PC-3 (cell line): ENCODE results near the gene PLXNA1.

Source experiments
- CTCF ChIP-seq: fragments of 300-600 bp; sonication (generic); conservative IDR thresholded peaks from 2 replicates; pipeline ENCODE4 v1.5.1; 2017; ENCODE audit warnings: antibody characterized with exemption, low read depth, mild to moderate bottlenecking, low read length
- EZH2 ChIP-seq: fragments of 300-600 bp; sonication (generic); IDR thresholded peaks from one replicate; pipeline ENCODE4 v1.6.1; 2017; ENCODE audit warnings: antibody characterized with exemption, mild to moderate bottlenecking, low read length; ENCODE audit not compliant: unreplicated experiment
- EZH2phosphoT487 ChIP-seq: fragments of 300-600 bp; sonication (generic); IDR thresholded peaks from 2 replicates; pipeline ENCODE4 v1.6.1; 2018; ENCODE audit warnings: mild to moderate bottlenecking, antibody characterized with exemption, low read length, borderline replicate concordance

- TF ChIP-seq CTCF (no peak), EZH2 (no peak), EZH2phosphoT487 (no peak)
Observed at GRCh38 chr3:127030508-127031412, 47.8 kb downstream of the PLXNA1 start.
